ENCODE results near the gene ACAP3.
"Not testable (repeated sequence)": the region's sequence is repeated elsewhere in the genome, so short reads cannot be mapped to it uniquely, and the experiment has no call there.

Gene ACAP3

GRCh38 chr1:1329304-1330210, 21.8 kb upstream of the ACAP3 start:
- DNase-seq: no peak

- no peak for DNase-seq
Observed at GRCh38 chr1:1328254-1328653, 20.5 kb upstream of the ACAP3 start.

GRCh38 chr1:1327291-1327690, 19.6 kb upstream of the ACAP3 start:
- no peak for DNase-seq

- no peak for DNase-seq
Observed at GRCh38 chr1:1326075-1326605, 18.4 kb upstream of the ACAP3 start.

- no peak for DNase-seq
Observed at GRCh38 chr1:1325288-1326074, 17.8 kb upstream of the ACAP3 start.

GRCh38 chr1:1324524-1325287, 17.0 kb upstream of the ACAP3 start, which contains the start of the genes CPTP and INTS11:
Gene CPTP (plus strand): TSS chr1:1324802. CDS start chr1:1326911, 2,109 bp downstream.
Gene INTS11 (minus strand): TSS chr1:1324660. CDS start chr1:1324608, 52 bp downstream.
- peak; percentile 12 for DNase-seq

GRCh38 chr1:1324084-1324523, 16.4 kb upstream of the ACAP3 start:
- DNase-seq: no peak

GRCh38 chr1:1322952-1323351, 15.2 kb upstream of the ACAP3 start:
- no peak for DNase-seq

GRCh38 chr1:1322418-1322817, 14.7 kb upstream of the ACAP3 start:
- no peak for DNase-seq

- DNase-seq: no peak
Observed at GRCh38 chr1:1321477-1321876, 13.7 kb upstream of the ACAP3 start.

GRCh38 chr1:1320666-1321448, 13.1 kb upstream of the ACAP3 start:
- DNase-seq: no peak

- no peak for DNase-seq
Observed at GRCh38 chr1:1319646-1319941, 11.9 kb upstream of the ACAP3 start.

- no peak for DNase-seq
Observed at GRCh38 chr1:1318777-1319645, 11.3 kb upstream of the ACAP3 start.

GRCh38 chr1:1318131-1318652, 10.5 kb upstream of the ACAP3 start:
- no peak for DNase-seq

GRCh38 chr1:1317420-1317819, 9.7 kb upstream of the ACAP3 start:
- DNase-seq: no peak

GRCh38 chr1:1316199-1316598, 8.5 kb upstream of the ACAP3 start:
- DNase-seq: not testable (repeated sequence)

- no peak for DNase-seq
Observed at GRCh38 chr1:1315435-1315954, 7.8 kb upstream of the ACAP3 start.

- no peak for DNase-seq
Observed at GRCh38 chr1:1314678-1315335, 7.1 kb upstream of the ACAP3 start.

GRCh38 chr1:1314237-1314586, 6.5 kb upstream of the ACAP3 start:
- no peak for DNase-seq
